ENCODE data around the gene BTF3.

- TF ChIP-seq CTCF (IDR thresholded peaks at IDR 0.05; ENCODE audit: borderline replicate concordance, extremely low read depth, low read length, poor library complexity, severe bottlenecking) (no peak), EZH2 (IDR thresholded peaks at IDR 0.05; ENCODE audit: borderline replicate concordance, low read depth, low read length, severe bottlenecking) (no peak)
These were observed 14.6 kb upstream of the BTF3 start for GRCh38 chr5:73483676-73484075.

All from DND-41 (cell line).